Measurements from ENCODE around the gene FBN2.

DNA sequence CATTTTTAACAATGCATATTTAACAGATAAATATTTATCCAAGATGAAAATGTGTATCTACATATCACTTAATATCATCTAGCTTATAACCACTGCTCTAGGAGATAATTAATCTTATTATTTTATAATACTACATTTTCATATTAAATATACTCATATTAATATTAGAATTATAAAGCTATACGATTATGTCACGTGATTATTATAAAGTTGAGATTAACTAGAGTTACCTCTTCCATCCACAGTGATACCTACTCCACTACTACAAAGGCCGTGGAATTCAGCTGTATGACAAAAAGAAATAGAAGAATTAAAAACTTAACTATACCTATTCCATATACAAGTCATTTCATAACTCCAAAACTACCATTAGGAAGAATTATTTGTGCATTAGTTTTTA lies 171.9 kb downstream of the FBN2 start:
- TF ChIP-seq, protein P1, sequence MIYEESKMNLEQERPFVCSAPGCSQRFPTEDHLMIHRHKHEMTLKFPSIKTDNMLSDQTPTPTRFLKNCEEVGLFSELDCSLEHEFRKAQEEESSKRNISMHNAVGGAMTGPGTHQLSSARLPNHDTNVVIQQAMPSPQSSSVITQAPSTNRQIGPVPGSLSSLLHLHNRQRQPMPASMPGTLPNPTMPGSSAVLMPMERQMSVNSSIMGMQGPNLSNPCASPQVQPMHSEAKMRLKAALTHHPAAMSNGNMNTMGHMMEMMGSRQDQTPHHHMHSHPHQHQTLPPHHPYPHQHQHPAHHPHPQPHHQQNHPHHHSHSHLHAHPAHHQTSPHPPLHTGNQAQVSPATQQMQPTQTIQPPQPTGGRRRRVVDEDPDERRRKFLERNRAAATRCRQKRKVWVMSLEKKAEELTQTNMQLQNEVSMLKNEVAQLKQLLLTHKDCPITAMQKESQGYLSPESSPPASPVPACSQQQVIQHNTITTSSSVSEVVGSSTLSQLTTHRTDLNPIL (CRISPR knock-in tag; IDR thresholded peaks at IDR 0.05; ENCODE audit: low read depth): no peak
- TF ChIP-seq, protein P2, sequence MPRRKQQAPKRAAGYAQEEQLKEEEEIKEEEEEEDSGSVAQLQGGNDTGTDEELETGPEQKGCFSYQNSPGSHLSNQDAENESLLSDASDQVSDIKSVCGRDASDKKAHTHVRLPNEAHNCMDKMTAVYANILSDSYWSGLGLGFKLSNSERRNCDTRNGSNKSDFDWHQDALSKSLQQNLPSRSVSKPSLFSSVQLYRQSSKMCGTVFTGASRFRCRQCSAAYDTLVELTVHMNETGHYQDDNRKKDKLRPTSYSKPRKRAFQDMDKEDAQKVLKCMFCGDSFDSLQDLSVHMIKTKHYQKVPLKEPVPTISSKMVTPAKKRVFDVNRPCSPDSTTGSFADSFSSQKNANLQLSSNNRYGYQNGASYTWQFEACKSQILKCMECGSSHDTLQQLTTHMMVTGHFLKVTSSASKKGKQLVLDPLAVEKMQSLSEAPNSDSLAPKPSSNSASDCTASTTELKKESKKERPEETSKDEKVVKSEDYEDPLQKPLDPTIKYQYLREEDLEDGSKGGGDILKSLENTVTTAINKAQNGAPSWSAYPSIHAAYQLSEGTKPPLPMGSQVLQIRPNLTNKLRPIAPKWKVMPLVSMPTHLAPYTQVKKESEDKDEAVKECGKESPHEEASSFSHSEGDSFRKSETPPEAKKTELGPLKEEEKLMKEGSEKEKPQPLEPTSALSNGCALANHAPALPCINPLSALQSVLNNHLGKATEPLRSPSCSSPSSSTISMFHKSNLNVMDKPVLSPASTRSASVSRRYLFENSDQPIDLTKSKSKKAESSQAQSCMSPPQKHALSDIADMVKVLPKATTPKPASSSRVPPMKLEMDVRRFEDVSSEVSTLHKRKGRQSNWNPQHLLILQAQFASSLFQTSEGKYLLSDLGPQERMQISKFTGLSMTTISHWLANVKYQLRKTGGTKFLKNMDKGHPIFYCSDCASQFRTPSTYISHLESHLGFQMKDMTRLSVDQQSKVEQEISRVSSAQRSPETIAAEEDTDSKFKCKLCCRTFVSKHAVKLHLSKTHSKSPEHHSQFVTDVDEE (CRISPR knock-in tag; IDR thresholded peaks at IDR 0.05): no peak
- TF ChIP-seq TCF4 (CRISPR knock-in tag; IDR thresholded peaks at IDR 0.05; ENCODE audit: borderline replicate concordance): no peak
- no peak for TF ChIP-seq ZNF8 (CRISPR knock-in tag; IDR thresholded peaks at IDR 0.05)
- TF ChIP-seq PATZ1 (CRISPR knock-in tag; IDR thresholded peaks at IDR 0.05; ENCODE audit: borderline replicate concordance): no peak
- no peak for TF ChIP-seq SNAI2 (CRISPR knock-in tag; IDR thresholded peaks at IDR 0.05)
- no peak for TF ChIP-seq CSDC2 (CRISPR knock-in tag; IDR thresholded peaks at IDR 0.05)
- no peak for TF ChIP-seq TOX (CRISPR knock-in tag; IDR thresholded peaks at IDR 0.05; ENCODE audit: borderline replicate concordance)
- TF ChIP-seq ZNF565 (CRISPR knock-in tag; conservative IDR thresholded peaks at IDR 0.05; ENCODE audit: low read depth): no peak
- no peak for TF ChIP-seq ARNTL (CRISPR knock-in tag; IDR thresholded peaks at IDR 0.05; ENCODE audit: borderline replicate concordance, low read depth)
- TF ChIP-seq RARB (CRISPR knock-in tag; IDR thresholded peaks at IDR 0.05): no peak
- TF ChIP-seq ZNF70 (CRISPR knock-in tag; IDR thresholded peaks at IDR 0.05): no peak
- TF ChIP-seq OSR1 (CRISPR knock-in tag; IDR thresholded peaks at IDR 0.05): no peak

Data from SK-N-SH treated with all-trans-retinoic acid at 6 μM for 48 hours (cell line).